ENCODE data around the gene TCP11L2.

TCP11L2 gene

DNA sequence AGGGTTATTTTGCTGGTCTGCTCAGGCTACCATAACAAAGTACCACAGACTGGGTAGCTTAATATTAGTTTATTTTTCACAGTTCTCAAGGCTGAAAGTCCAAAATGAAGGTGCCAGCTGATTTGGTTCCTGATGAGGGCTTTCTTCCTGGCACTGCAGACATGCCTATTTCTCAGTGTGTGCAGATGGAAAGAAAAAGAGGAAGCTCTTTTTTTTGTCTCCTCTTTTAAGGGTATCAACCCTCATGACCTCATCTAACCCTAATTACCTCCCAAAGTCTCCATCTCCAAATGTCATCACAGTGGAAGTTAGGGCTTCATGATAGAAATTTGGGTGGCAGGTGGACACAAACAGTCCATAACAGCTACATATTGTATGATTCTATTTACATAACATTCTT, 30.0 kb downstream of the TCP11L2 start:
- in situ Hi-C loops (cut with MboI; ENCODE audit: low sequenced_read_pairs, unreplicated experiment): no loop called here
- no peak for DNase-seq (ENCODE audit: low spot score)
- TF ChIP-seq, protein P1, sequence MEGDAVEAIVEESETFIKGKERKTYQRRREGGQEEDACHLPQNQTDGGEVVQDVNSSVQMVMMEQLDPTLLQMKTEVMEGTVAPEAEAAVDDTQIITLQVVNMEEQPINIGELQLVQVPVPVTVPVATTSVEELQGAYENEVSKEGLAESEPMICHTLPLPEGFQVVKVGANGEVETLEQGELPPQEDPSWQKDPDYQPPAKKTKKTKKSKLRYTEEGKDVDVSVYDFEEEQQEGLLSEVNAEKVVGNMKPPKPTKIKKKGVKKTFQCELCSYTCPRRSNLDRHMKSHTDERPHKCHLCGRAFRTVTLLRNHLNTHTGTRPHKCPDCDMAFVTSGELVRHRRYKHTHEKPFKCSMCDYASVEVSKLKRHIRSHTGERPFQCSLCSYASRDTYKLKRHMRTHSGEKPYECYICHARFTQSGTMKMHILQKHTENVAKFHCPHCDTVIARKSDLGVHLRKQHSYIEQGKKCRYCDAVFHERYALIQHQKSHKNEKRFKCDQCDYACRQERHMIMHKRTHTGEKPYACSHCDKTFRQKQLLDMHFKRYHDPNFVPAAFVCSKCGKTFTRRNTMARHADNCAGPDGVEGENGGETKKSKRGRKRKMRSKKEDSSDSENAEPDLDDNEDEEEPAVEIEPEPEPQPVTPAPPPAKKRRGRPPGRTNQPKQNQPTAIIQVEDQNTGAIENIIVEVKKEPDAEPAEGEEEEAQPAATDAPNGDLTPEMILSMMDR (IDR thresholded peaks at IDR 0.05; ENCODE audit: borderline replicate concordance, control extremely low read depth, extremely low read depth, insufficient read depth, missing control alignments): no peak

DNA sequence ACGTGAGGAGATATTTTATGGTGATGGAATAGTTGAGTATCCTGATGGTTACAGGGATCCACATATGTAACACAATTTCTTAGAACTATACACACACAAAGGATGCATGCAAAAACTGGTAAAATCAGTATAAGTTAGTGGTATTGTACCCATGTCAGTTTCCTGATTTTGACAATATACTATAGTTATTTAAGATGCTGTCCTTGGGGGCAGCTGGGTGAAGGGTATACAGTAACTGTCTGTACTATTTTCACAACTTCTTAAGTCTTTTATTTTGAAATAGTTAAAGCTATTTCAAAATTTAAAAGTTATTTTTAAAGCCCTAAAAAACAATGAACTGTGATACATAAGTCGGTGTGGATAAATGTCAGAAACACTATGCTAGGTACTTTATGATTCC, 30.5 kb downstream of the TCP11L2 start:
- in situ Hi-C loops (cut with MboI; ENCODE audit: low sequenced_read_pairs, unreplicated experiment): no loop called here
- TF ChIP-seq, protein P1 (IDR thresholded peaks at IDR 0.05; ENCODE audit: borderline replicate concordance, control extremely low read depth, extremely low read depth, insufficient read depth, missing control alignments): no peak
- no peak for DNase-seq (ENCODE audit: low spot score)

DNA sequence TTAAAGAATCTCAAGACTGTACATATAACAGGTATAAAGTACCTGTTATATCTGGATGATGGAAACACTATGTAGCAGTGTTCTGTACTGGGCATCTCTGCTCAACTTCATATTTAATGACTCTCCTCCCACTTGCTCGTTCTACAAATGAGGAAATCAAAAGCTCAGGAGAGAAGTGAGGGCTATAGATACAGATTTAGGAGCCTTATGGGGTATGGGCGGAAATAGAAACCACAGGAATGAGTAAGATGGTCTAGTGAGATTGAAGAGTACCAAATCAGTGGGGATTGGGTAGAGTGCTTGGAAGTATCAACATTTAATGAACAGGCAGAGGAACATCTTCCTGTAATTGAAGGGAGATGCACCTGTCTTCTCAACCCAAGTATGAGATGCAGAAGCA, 31.2 kb downstream of the TCP11L2 start:
- no peak for DNase-seq (ENCODE audit: low spot score)
- in situ Hi-C loops (cut with MboI; ENCODE audit: low sequenced_read_pairs, unreplicated experiment): no loop called here
- TF ChIP-seq, protein P1 (IDR thresholded peaks at IDR 0.05; ENCODE audit: borderline replicate concordance, control extremely low read depth, extremely low read depth, insufficient read depth, missing control alignments): no peak

GRCh38 chr12:106341086-106341877, 38.7 kb downstream of the TCP11L2 start:
- TF ChIP-seq, protein P1 (IDR thresholded peaks at IDR 0.05; ENCODE audit: borderline replicate concordance, control extremely low read depth, extremely low read depth, insufficient read depth, missing control alignments): no peak
- in situ Hi-C loops (cut with MboI; ENCODE audit: low sequenced_read_pairs, unreplicated experiment): no loop called here
- no peak for DNase-seq (ENCODE audit: low spot score)

GRCh38 chr12:106342397-106343213, 40.1 kb downstream of the TCP11L2 start:
- TF ChIP-seq, protein P1 (IDR thresholded peaks at IDR 0.05; ENCODE audit: borderline replicate concordance, control extremely low read depth, extremely low read depth, insufficient read depth, missing control alignments): no peak
- DNase-seq (ENCODE audit: low spot score): no peak
- in situ Hi-C loops (cut with MboI; ENCODE audit: low sequenced_read_pairs, unreplicated experiment): no loop called here

DNA sequence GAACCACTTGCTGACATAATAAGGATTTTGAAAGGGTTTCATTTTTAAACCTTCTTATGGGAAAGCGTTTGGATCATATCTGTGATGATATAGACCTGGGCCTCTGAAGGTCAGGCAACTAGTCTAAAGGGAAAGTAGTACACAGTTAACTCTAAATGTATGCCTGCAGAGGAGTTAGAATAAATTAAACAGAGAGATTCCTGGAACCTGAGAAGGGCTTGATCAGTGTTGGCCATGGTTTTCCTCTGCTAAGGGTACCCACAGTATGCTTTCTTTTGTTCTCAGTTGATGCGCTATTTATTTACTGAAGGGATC, 40.6 kb downstream of the TCP11L2 start:
- TF ChIP-seq, protein P1 (IDR thresholded peaks at IDR 0.05; ENCODE audit: borderline replicate concordance, control extremely low read depth, extremely low read depth, insufficient read depth, missing control alignments): no peak
- no peak for DNase-seq (ENCODE audit: low spot score)
- in situ Hi-C loops (cut with MboI; ENCODE audit: low sequenced_read_pairs, unreplicated experiment): no loop called here

Measured in GM13976 (cell line).